Measurements from ENCODE around the gene TAL1. TPM values are rescaled to one million over a fixed set of nuclear protein-coding genes. Genes with fewer than 3 reads are reported as not detected.

TAL1 gene
- total RNA-seq, 2 experiments from 2014 or later, result not detected

GRCh38 chr1:47212636-47213229, 19.3 kb downstream of the TAL1 start:
- ATAC-seq (no peak), DNase-seq (no peak)
- Mint-ChIP-seq H3K27ac (no peak overlapping the region), H3K4me1 (ENCODE audit: low read depth) (no peaks in the 10 kb centered on the region), H3K9me3 (no peaks in the 10 kb centered on the region), H3K36me3 (ENCODE audit: low read depth) (no peaks in the 10 kb centered on the region), H3K27me3 (no peaks in the 10 kb centered on the region), H3K4me3 (no peak overlapping the region)
- POLR2A ChIA-PET, result interaction anchor here (0.9 to 1.1 kb wide), 2 partner anchors 13 kb away, joined by 3 read pairs; no protein-coding TSS in a partner anchor
- CTCF ChIA-PET, result interaction anchor here (1.3 kb wide), 1 partner anchor 9 kb away, joined by 3 read pairs; no protein-coding TSS in a partner anchor
- no peak for TF ChIP-seq CTCF (IDR thresholded peaks at IDR 0.05)
- intact Hi-C loops (cut with micrococcal nuclease), result no loop called here

GRCh38 chr1:47211796-47212269, 20.2 kb downstream of the TAL1 start:
- intact Hi-C loops (cut with micrococcal nuclease), result no loop called here
- CTCF ChIA-PET, result interaction anchor here (2.2 kb wide), 1 partner anchor 19 kb away, joined by 10 read pairs; no protein-coding TSS in a partner anchor
- DNase-seq (no peak), ATAC-seq (no peak)
- Mint-ChIP-seq H3K4me1 (ENCODE audit: low read depth) (no peaks in the 10 kb centered on the region), H3K4me3 (no peak overlapping the region), H3K36me3 (ENCODE audit: low read depth) (no peaks in the 10 kb centered on the region), H3K9me3 (no peaks in the 10 kb centered on the region), H3K27ac (no peak overlapping the region), H3K27me3 (no peaks in the 10 kb centered on the region)
- POLR2A ChIA-PET, result interaction anchor here (0.9 kb wide), 1 partner anchor 12 kb away, joined by 3 read pairs; no protein-coding TSS in a partner anchor
- no peak for TF ChIP-seq CTCF (IDR thresholded peaks at IDR 0.05)

- Mint-ChIP-seq H3K27ac (no peak overlapping the region), H3K4me1 (ENCODE audit: low read depth) (no peaks in the 10 kb centered on the region), H3K36me3 (ENCODE audit: low read depth) (no peaks in the 10 kb centered on the region), H3K27me3 (peaks cover 4% of the 10 kb centered on the region), H3K4me3 (no peak overlapping the region), H3K9me3 (no peaks in the 10 kb centered on the region)
- ATAC-seq (no peak), DNase-seq (no peak)
- TF ChIP-seq CTCF (IDR thresholded peaks at IDR 0.05), result no peak
- CTCF ChIA-PET, result interaction anchor here (2.2 kb wide), 1 partner anchor 18 kb away, joined by 10 read pairs; no protein-coding TSS in a partner anchor
- intact Hi-C loops (cut with micrococcal nuclease), result no loop called here
- POLR2A ChIA-PET, result no interaction called here
Measured at GRCh38 chr1:47210666-47211065, 21.4 kb downstream of the TAL1 start.

- peaks cover 4% of the 10 kb centered on the region for H3K27me3 Mint-ChIP-seq
- H3K27ac Mint-ChIP-seq, result no peak overlapping the region
- ChIA-PET POLR2A (no interaction called here), CTCF (interaction anchor here (2.2 kb wide), 1 partner anchor 17 kb away, joined by 10 read pairs; no protein-coding TSS in a partner anchor)
- no peak overlapping the region for H3K4me3 Mint-ChIP-seq
- ATAC-seq (no peak), DNase-seq (no peak)
- H3K36me3 Mint-ChIP-seq (ENCODE audit: low read depth), result no peaks in the 10 kb centered on the region
- intact Hi-C loops (cut with micrococcal nuclease), result no loop called here
- no peaks in the 10 kb centered on the region for H3K4me1 Mint-ChIP-seq (ENCODE audit: low read depth)
- no peaks in the 10 kb centered on the region for H3K9me3 Mint-ChIP-seq
- no peak for TF ChIP-seq CTCF (IDR thresholded peaks at IDR 0.05)
Measured at GRCh38 chr1:47209725-47210325, 22.2 kb downstream of the TAL1 start.

- no peak overlapping the region for H3K27ac Mint-ChIP-seq
- H3K27me3 Mint-ChIP-seq, result peaks cover 7% of the 10 kb centered on the region
- TF ChIP-seq CTCF (IDR thresholded peaks at IDR 0.05), result no peak
- DNase-seq (no peak), ATAC-seq (no peak)
- intact Hi-C loops (cut with micrococcal nuclease), result no loop called here
- H3K36me3 Mint-ChIP-seq (ENCODE audit: low read depth), result no peaks in the 10 kb centered on the region
- ChIA-PET CTCF (no interaction called here), POLR2A (no interaction called here)
- H3K9me3 Mint-ChIP-seq, result no peaks in the 10 kb centered on the region
- H3K4me1 Mint-ChIP-seq (ENCODE audit: low read depth), result no peaks in the 10 kb centered on the region
- no peak overlapping the region for H3K4me3 Mint-ChIP-seq
Measured at GRCh38 chr1:47209091-47209490, 22.9 kb downstream of the TAL1 start.

All from activated CD8-positive, alpha-beta T cell treated with anti-CD3 and anti-CD28 coated beads for 36 hours (primary cell).